GM08714 (cell line): ENCODE results near the gene MOSPD3.

ENCODE experiments used
- H3K4me3 ChIP-seq: fragments of 200-500 bp; sonication (Bioruptor generic); 2 replicates; pipeline ENCODE4 v1.5.1; 2014; ENCODE audit warnings: mild to moderate bottlenecking, low read length, inconsistent platforms
- ZNF274 ChIP-seq: IDR thresholded peaks from 2 replicates; pipeline ENCODE4 v1.6.1; 2012; ENCODE audit warnings: mild to moderate bottlenecking, low read depth, low read length

MOSPD3 gene

GRCh38 chr7:100614308-100614861, 2.0 kb downstream of the MOSPD3 start:
- no peak overlapping the region for H3K4me3 ChIP-seq

GRCh38 chr7:100620239-100620638, 7.9 kb downstream of the MOSPD3 start:
- no peak for TF ChIP-seq ZNF274
- no peak overlapping the region for H3K4me3 ChIP-seq

More at GRCh38 chr7:100614308-100614861, 2.0 kb downstream of the MOSPD3 start:
- TF ChIP-seq ZNF274 = no peak

DNA sequence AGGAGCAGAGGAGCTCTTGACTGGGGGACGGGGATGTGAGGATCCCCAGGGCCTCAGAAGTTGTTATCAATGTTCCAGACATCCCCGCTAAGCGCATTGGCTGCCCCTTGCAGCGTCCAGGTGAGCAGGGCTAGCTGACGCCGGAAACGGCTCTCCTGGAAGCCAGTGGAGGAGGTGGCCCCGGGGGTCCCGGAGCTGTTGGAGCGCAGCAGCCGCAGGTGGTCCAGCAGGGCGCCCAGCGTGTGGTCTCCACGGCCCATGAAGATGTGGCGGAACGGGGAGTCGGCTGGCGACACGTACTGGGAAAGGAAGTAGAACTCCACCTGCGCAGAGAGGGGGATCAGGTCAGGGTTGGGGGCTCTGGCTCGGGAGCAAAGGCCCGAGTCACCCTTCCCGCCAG, 8.5 kb downstream of the MOSPD3 start:
- H3K4me3 ChIP-seq = no peak overlapping the region
- TF ChIP-seq ZNF274 = no peak

GRCh38 chr7:100621554-100621953, 9.2 kb downstream of the MOSPD3 start:
- TF ChIP-seq ZNF274 = no peak
- H3K4me3 ChIP-seq = no peak overlapping the region

GRCh38 chr7:100623951-100624824, 11.8 kb downstream of the MOSPD3 start:
- H3K4me3 ChIP-seq = no peak overlapping the region
- TF ChIP-seq ZNF274 = no peak

DNA sequence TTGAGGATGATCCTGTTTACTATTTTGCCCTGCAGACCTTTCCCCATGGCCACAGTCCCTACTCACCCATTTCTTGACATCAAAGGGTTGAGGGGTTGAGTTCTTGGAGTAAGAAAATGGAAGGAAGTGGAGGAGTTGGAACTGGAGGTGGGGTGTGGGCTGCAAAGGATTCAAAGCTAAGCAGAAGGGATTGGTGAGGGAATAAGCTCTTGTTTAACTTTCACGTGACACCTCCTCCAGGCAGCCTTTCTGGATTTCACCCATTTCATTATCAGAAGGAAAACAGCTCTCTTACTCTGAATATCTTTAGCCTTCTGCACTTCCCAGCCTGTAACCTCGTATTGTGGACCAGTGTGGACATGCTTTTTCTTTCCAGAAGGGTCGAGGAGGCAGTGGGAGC, 13.7 kb downstream of the MOSPD3 start:
- H3K4me3 ChIP-seq = no peak overlapping the region
- no peak for TF ChIP-seq ZNF274

GRCh38 chr7:100626530-100627237, 14.3 kb downstream of the MOSPD3 start:
- no peak for TF ChIP-seq ZNF274

DNA sequence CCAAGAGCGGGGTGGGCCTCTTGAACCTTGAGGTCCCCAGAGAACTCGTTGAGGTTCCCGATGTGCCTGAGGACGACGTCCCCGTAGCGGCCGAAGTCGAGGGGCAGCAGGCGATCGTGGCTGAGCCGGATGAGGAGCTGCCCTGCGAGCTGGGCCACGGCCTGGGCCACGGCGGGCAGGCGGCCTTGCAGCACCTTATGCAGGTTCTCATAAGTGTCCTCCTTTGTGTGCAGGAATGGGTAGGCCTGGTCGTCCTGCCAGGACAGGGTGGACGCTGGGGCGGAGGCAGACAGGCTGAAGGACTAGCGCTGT, 14.9 kb downstream of the MOSPD3 start:
- TF ChIP-seq ZNF274 = no peak
- H3K4me3 ChIP-seq = no peak overlapping the region

More at GRCh38 chr7:100626530-100627237, 14.3 kb downstream of the MOSPD3 start:
- no peak overlapping the region for H3K4me3 ChIP-seq

DNA sequence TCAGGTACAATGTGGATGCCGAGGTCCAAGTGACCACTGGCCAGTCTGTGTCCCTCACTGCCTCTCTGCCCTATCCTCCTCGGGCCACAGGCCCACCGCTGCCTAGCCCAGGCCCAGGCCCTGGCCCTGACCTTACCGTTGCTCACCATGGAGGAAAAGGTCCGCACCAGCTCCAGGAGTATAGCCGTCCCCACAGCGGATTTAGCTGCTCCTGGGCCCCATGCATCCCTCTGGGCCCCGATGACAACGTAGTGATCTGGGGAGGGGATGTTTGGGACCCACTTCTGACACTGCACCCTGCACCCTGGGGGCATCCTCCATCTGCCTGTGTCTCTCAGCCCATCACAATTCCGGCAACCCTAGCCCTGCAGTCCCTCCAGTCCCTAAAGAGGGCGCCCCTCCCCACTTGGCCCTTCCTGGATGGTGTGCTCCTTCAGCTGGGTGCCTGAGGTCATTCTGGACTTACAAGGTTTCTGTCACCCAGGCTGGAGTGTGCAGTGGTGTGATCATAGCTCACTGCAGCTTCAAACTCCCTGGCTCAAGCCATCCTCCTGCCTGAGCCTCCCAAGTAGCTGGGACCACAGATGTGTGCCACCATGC, 16.9 kb downstream of the MOSPD3 start:
- no peak for TF ChIP-seq ZNF274
- no peak overlapping the region for H3K4me3 ChIP-seq

GRCh38 chr7:100630066-100630465, 17.7 kb downstream of the MOSPD3 start:
- TF ChIP-seq ZNF274 = no peak

DNA sequence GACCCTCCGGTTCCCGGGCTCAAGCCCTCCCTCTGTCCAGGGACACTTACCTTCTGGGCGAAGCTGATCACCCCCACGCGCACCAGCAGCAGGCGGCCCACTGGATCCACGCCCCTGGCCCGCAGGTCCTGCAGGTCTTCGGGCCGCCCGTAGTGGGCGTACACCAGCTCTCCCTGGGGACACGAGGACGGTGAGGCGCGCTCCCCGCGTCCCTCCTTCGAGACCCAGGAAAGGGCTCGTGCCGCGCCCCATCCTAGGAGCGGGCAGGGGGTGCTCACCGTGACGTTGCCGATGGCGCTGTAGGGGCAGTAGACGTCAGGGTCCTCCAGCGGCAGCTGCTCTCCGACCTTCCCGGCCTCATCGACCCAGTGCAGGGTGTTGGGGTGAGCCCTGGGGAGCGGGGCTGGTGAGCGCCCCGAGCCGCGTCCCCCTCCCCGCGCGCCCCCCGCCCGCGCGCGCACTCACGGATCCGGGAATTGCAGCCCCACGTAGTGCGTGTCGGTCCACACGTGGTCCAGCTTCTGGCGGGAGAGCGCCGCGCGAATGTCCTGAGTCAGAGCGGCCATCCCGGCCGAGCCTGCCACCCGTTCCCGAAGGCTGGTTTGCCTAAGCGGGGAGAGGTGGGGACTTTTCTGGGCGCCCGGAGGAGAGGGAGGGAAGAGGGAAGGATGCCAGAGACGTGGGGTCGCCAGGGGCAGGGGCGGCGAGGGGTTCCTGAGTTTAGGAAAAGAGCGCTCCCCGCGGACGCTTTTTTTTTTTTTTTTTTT, 20.8 kb downstream of the MOSPD3 start:
- peak overlapping the region; percentile 14; the same call in 1 of the 2 replicates for H3K4me3 ChIP-seq

More at GRCh38 chr7:100630066-100630465, 17.7 kb downstream of the MOSPD3 start:
- H3K4me3 ChIP-seq = no peak overlapping the region

DNA sequence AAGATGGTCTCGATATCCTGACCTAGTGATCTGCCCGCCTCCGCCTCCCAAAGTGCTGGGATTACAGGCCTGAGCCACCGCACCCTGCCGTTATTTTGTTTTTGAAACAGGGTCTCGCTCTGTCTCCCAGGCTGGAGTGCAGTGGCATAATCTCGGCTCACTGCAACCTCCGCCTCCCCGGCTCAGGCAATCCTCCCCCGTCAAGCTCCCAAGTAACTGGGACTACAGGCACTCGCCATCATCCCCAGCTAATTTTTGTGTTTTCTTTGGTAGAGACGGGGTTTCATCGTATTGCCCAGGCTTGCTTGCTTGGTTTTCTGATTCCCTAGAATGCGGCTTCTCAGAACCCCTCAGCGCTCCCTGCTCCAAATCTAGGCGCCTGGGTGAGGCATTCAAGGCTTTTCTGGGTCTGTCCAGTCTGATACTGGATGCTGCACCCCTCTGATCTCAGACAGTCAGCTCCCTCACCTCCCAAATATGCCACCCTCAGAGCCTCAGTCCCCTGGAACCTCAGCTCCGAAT, 27.7 kb downstream of the MOSPD3 start:
- TF ChIP-seq ZNF274 = no peak

More for the DNA sequence above, 20.8 kb downstream of the MOSPD3 start:
- TF ChIP-seq ZNF274 = no peak

GRCh38 chr7:100640517-100641440, 28.4 kb downstream of the MOSPD3 start:
- no peak overlapping the region for H3K4me3 ChIP-seq
- no peak for TF ChIP-seq ZNF274

More for the DNA sequence above, 27.7 kb downstream of the MOSPD3 start:
- H3K4me3 ChIP-seq = no peak overlapping the region
